Tibial nerve (tissue), 4 donors: ENCODE measurements around the gene GPRC5D. TPM values are rescaled to one million over a fixed set of nuclear protein-coding genes. Genes with fewer than 3 reads are reported as not detected.

Experiments used
- DNase-seq, 2 donors: peaks; one replicate each; pipeline ENCODE4 v3.0.0-alpha.2; 2019; ENCODE audit warnings: low spot score in 2 of 2
- H3K27ac ChIP-seq, 4 donors: fragments of 200-600 bp; sonication (generic) in 3 of 4; one replicate each; pipeline ENCODE4 v1.5.1; 2017 to 2019; ENCODE audit warnings: mild to moderate bottlenecking in 1 of 4
- H3K27me3 ChIP-seq, 2 donors: fragments of 200-600 bp; sonication (generic) in 1 of 2; one replicate each; pipeline versions ENCODE4 v1.5.1 to v1.6.0; 2017 to 2019
- H3K36me3 ChIP-seq, 3 donors: fragments of 200-600 bp; sonication (generic); one replicate each; pipeline ENCODE4 v1.5.1; 2018 to 2019
- H3K4me1 ChIP-seq, 4 donors: fragments of 200-600 bp; sonication (generic) in 3 of 4; one replicate each; pipeline ENCODE4 v1.5.1; 2017 to 2019
- H3K4me3 ChIP-seq, 4 donors: fragments of 200-600 bp; sonication (generic) in 3 of 4; one replicate each; pipeline ENCODE4 v1.5.1; 2017 to 2019; ENCODE audit warnings: mild to moderate bottlenecking in 1 of 4, moderate library complexity in 1 of 4
- H3K9me3 ChIP-seq, 4 donors: fragments of 200-600 bp; sonication (generic) in 3 of 4; one replicate each; pipeline ENCODE4 v1.5.1; 2017 to 2019
- EP300 ChIP-seq, 2 donors: sonication (generic); formaldehyde crosslinking; IDR thresholded peaks; one replicate each; pipeline ENCODE4 v1.6.1; 2017; ENCODE audit warnings: antibody characterized with exemption in 2 of 2, mild to moderate bottlenecking in 1 of 2
- POLR2A ChIP-seq, 2 donors: fragments of 450-650 bp; IDR thresholded peaks; one replicate each; pipeline ENCODE4 v1.6.1; 2017; ENCODE audit warnings: antibody characterized with exemption in 2 of 2, mild to moderate bottlenecking in 2 of 2, moderate library complexity in 2 of 2
- WGBS, 2 donors: methylation state at CpG; one replicate each; pipeline ENCODE4 v1.1.5; 2018; 5-methylcytosine and 5-hydroxymethylcytosine counted together
- total RNA-seq, 4 donors: library from RNA; depleted of rRNA; stranded (reverse); fragments of >200 nt; gene quantifications; one replicate each; pipeline ENCODE4 v1.1.0, GENCODE V29; 2016
- TF ChIP-seq, protein P1 (sequence below), 5 experiments: fragments of 200-600 bp in 3 of 5; fragments of 450-650 bp in 2 of 5; sonication (generic) in 3 of 5; IDR thresholded peaks; one replicate each; pipeline ENCODE4 v1.5.1; 2016 to 2019; ENCODE audit warnings: antibody characterized with exemption in 5 of 5, mild to moderate bottlenecking in 3 of 5, moderate library complexity in 2 of 5

The GPRC5D gene
- total RNA-seq, 4 donors from 2014 or later: not detected

DNA sequence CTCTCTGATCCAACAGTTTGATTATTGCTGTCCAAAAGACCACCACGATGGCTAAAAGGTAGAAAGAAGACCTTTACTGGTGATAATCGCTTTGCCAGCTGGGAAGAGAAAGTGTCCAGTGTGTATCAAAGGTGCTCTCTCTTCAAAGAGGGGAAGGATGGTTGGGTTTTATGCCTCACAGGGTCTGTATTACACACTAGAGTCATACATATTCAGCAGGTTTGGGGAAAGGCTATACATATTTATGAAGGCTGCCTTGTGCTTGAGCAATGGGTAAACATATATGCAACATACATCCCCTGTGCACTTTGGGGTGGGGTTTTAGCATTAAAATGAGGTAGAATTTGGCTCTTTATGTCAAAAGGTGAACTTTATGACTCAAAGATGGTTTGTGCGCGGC is 18.2 kb downstream of the GPRC5D start:
- H3K4me1 ChIP-seq: no peaks in the 10 kb centered on the region
- no peaks in the 10 kb centered on the region for H3K27me3 ChIP-seq
- H3K4me3 ChIP-seq: no peak overlapping the region
- no peaks in the 10 kb centered on the region for H3K9me3 ChIP-seq
- no peaks in the 10 kb centered on the region for H3K36me3 ChIP-seq
- TF ChIP-seq POLR2A (IDR thresholded peaks at IDR 0.05) (no peak), EP300 (IDR thresholded peaks at IDR 0.05) (no peak)
- TF ChIP-seq, protein P1, sequence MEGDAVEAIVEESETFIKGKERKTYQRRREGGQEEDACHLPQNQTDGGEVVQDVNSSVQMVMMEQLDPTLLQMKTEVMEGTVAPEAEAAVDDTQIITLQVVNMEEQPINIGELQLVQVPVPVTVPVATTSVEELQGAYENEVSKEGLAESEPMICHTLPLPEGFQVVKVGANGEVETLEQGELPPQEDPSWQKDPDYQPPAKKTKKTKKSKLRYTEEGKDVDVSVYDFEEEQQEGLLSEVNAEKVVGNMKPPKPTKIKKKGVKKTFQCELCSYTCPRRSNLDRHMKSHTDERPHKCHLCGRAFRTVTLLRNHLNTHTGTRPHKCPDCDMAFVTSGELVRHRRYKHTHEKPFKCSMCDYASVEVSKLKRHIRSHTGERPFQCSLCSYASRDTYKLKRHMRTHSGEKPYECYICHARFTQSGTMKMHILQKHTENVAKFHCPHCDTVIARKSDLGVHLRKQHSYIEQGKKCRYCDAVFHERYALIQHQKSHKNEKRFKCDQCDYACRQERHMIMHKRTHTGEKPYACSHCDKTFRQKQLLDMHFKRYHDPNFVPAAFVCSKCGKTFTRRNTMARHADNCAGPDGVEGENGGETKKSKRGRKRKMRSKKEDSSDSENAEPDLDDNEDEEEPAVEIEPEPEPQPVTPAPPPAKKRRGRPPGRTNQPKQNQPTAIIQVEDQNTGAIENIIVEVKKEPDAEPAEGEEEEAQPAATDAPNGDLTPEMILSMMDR (IDR thresholded peaks at IDR 0.05): no peak
- DNase-seq: no peak
- 88 to 91% methylated on average over 4 of the region's 4 CpGs for WGBS, 2 donors
- H3K27ac ChIP-seq: no peak overlapping the region

DNA sequence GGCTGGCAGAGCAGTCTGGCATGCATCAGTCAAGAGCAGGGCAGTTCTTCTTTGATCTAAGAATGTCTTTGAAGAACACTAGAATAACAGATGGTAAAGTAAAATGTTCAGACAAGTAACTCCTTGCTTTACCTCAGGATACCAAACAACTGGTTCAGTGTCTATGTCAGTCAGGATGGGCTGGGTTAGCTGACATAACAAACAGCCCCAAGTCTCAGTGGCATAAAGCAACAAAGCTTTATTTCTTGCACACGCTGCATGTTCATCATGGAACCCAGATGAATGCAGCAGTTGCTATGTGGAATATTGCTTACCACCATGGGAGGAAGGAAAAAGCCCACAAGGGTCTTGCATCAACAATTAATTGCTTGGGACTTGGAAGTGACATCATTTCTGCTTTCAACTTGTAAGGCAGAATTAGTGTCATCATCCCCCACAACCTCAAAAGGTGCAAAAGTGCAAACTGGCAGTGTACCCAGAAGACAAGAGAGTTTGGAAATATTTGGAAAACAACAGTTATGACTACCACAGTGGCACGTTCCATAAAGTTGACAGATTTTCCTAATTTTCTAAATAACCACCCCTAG is 21.2 kb downstream of the GPRC5D start:
- Histone ChIP-seq H3K27me3 (no peaks in the 10 kb centered on the region), H3K4me1 (peaks cover 0 to 7% (median 0%) of the 10 kb centered on the region in 4 donors), H3K36me3 (no peaks in the 10 kb centered on the region), H3K4me3 (no peak overlapping the region), H3K9me3 (peaks cover 0 to 7% (median 0%) of the 10 kb centered on the region in 4 donors), H3K27ac (no peak overlapping the region)
- TF ChIP-seq EP300 (IDR thresholded peaks at IDR 0.05): no peak
- TF ChIP-seq, protein P1 (IDR thresholded peaks at IDR 0.05): no peak
- TF ChIP-seq POLR2A (IDR thresholded peaks at IDR 0.05): no peak
- 87 to 98% methylated on average over 2 of the region's 2 CpGs for WGBS, 2 donors
- DNase-seq: no peak

GRCh38 chr12:12929696-12930095 is 22.3 kb downstream of the GPRC5D start:
- WGBS, 2 donors: 90 to 92% methylated on average over 6 of the region's 6 CpGs
- Histone ChIP-seq H3K4me3 (no peak overlapping the region), H3K4me1 (peaks cover 0 to 11% (median 0%) of the 10 kb centered on the region in 4 donors), H3K9me3 (peaks cover 0 to 7% (median 0%) of the 10 kb centered on the region in 4 donors), H3K36me3 (no peaks in the 10 kb centered on the region), H3K27me3 (no peaks in the 10 kb centered on the region), H3K27ac (no peak overlapping the region)
- TF ChIP-seq, protein P1 (IDR thresholded peaks at IDR 0.05): no peak
- TF ChIP-seq EP300 (IDR thresholded peaks at IDR 0.05) (no peak), POLR2A (IDR thresholded peaks at IDR 0.05) (no peak)
- no peak for DNase-seq

DNA sequence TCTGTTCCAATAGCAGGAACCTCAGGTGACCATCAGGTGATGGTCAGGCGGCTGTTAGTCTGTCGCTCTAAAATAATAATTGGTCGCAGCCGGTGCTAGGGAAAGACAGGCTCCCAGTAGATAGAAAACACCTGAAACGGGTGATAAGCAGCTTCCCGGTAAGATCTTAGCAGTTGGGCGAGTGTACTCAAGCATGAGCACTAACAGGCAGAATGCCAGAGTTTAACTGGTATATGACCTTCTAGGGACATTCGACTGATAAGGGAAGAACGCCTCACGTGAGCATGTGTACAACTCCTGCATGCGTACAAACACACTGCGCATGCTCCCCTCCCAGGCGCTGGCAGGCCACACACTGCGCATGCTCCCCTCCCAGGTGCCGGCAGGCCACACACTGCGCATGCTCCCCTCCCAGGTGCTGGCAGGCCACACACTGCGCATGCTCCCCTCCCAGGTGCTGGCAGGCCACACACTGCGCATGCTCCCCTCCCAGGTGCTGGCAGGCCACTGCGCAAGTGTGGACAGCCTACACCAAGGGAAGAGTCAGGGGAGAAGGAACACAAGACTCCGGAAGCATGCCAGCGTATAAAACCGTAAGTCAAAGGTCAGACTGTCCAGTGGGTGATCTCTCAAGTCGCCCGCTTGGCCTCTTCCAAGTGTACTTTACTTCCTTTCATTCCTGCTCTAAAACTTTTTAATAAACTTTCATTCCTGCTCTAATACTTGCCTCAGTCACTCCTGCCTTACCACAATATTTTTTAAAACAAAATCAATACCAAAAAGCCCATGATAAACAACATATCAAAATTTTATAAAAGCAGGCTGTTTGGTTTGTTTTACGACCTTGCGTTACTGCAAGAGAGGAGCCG is 24.5 kb downstream of the GPRC5D start:
- peaks cover 0 to 7% (median 0%) of the 10 kb centered on the region in 4 donors for H3K9me3 ChIP-seq
- H3K4me3 ChIP-seq: peak overlapping the region in 1 of 4 donors; percentile 31
- no peaks in the 10 kb centered on the region for H3K27me3 ChIP-seq
- H3K27ac ChIP-seq: peak overlapping the region in 1 of 4 donors; percentile 25
- peak in 1 of 2 donors; percentile 36 for DNase-seq
- H3K4me1 ChIP-seq: peaks cover 0 to 11% (median 0%) of the 10 kb centered on the region in 4 donors
- H3K36me3 ChIP-seq: no peaks in the 10 kb centered on the region
- TF ChIP-seq POLR2A (IDR thresholded peaks at IDR 0.05) (no peak), EP300 (IDR thresholded peaks at IDR 0.05) (no peak)
- TF ChIP-seq, protein P1 (IDR thresholded peaks at IDR 0.05): no peak
- 47 to 63% methylated on average over 27 of the region's 27 CpGs for WGBS, 2 donors

- TF ChIP-seq, protein P1 (IDR thresholded peaks at IDR 0.05): no peak
- TF ChIP-seq POLR2A (IDR thresholded peaks at IDR 0.05) (no peak), EP300 (IDR thresholded peaks at IDR 0.05) (no peak)
- H3K36me3 ChIP-seq: no peaks in the 10 kb centered on the region
- DNase-seq: no peak
- H3K27me3 ChIP-seq: no peaks in the 10 kb centered on the region
- H3K27ac ChIP-seq: peak overlapping the region in 1 of 4 donors; percentile 66
- 89% methylated on average over 18 of the region's 18 CpGs for WGBS, 2 donors
- H3K4me1 ChIP-seq: peaks cover 0 to 11% (median 0%) of the 10 kb centered on the region in 4 donors
- peaks cover 0 to 7% (median 0%) of the 10 kb centered on the region in 4 donors for H3K9me3 ChIP-seq
- H3K4me3 ChIP-seq: no peak overlapping the region
Observed at GRCh38 chr12:12926571-12927071, 25.3 kb downstream of the GPRC5D start.
